Sigmoid colon (tissue), 4 donors: Measurements from ENCODE around the gene KLK2.

Experiments
- POLR2A ChIP-seq, 2 donors: fragments of 450-650 bp; IDR thresholded peaks; one replicate each; pipeline ENCODE4 v1.6.1; 2016; ENCODE audit warnings: antibody characterized with exemption in 2 of 2, mild to moderate bottlenecking in 2 of 2, moderate library complexity in 2 of 2
- POLR2AphosphoS5 ChIP-seq, 4 donors: sonication (generic); formaldehyde crosslinking; IDR thresholded peaks; one replicate each; pipeline ENCODE4 v1.6.1; 2017; ENCODE audit warnings: antibody characterized with exemption in 4 of 4

DNA sequence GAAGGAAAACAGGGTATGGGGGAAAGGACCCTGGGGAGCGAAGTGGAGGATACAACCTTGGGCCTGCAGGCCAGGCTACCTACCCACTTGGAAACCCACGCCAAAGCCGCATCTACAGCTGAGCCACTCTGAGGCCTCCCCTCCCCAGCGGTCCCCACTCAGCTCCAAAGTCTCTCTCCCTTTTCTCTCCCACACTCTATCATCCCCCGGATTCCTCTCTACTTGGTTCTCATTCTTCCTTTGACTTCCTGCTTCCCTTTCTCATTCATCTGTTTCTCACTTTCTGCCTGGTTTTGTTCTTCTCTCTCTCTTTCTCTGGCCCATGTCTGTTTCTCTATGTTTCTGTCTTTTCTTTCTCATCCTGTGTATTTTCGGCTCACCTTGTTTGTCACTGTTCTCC, 15.9 kb upstream of the KLK2 start:
- TF ChIP-seq POLR2AphosphoS5 (IDR thresholded peaks at IDR 0.05) (no peak), POLR2A (IDR thresholded peaks at IDR 0.05) (no peak)
